Mesenteric fat pad (tissue), 1 donor: Measurements from ENCODE around the gene SH2D1B. TPM values are rescaled to one million over a fixed set of nuclear protein-coding genes. Genes with fewer than 3 reads are reported as not detected.

ENCODE experiments used
- DNase-seq: peaks from one replicate; pipeline ENCODE4 v3.0.0-alpha.2; 2020; ENCODE audit warnings: low spot score
- total RNA-seq: library from RNA; stranded (reverse); fragmentation: NEBNext Ultra II Directional; extraction: Animal tissue kit (Norgen Biotek cat#: 25700); gene quantifications from one replicate; pipeline ENCODE4 v1.2.1, GENCODE V29; 2021
- donor health status: DM: yes; HTN: yes; CAD: no.

Gene SH2D1B
- total RNA-seq, 1 donor from 2014 or later, result 0.61 TPM

- no peak for DNase-seq
These were observed 12.8 kb downstream of the SH2D1B start for GRCh38 chr1:162398999-162399580.

- no peak for DNase-seq
These were observed 13.9 kb downstream of the SH2D1B start for GRCh38 chr1:162397943-162398560.

GRCh38 chr1:162397039-162397448 lies 14.9 kb downstream of the SH2D1B start:
- no peak for DNase-seq

GRCh38 chr1:162396201-162396906 lies 15.6 kb downstream of the SH2D1B start:
- no peak for DNase-seq

- peak; percentile 43 for DNase-seq
These were observed 20.0 kb downstream of the SH2D1B start for GRCh38 chr1:162391790-162392563.

GRCh38 chr1:162390396-162391185 lies 21.3 kb downstream of the SH2D1B start:
- DNase-seq, result no peak

GRCh38 chr1:162389971-162390370 lies 22.0 kb downstream of the SH2D1B start:
- peak; percentile 64 for DNase-seq

- no peak for DNase-seq
These were observed 22.7 kb downstream of the SH2D1B start for GRCh38 chr1:162389021-162389818.

GRCh38 chr1:162388615-162389014 lies 23.3 kb downstream of the SH2D1B start:
- DNase-seq, result no peak

GRCh38 chr1:162388083-162388594 lies 23.8 kb downstream of the SH2D1B start:
- DNase-seq, result no peak

- DNase-seq, result peak; percentile 53
These were observed 24.5 kb downstream of the SH2D1B start for GRCh38 chr1:162387226-162388082.

GRCh38 chr1:162386292-162387225 lies 25.4 kb downstream of the SH2D1B start:
- peak; percentile 30 for DNase-seq

GRCh38 chr1:162385702-162386101 lies 26.2 kb downstream of the SH2D1B start:
- peak; percentile 81 for DNase-seq

- DNase-seq, result peak; percentile 55
These were observed 26.7 kb downstream of the SH2D1B start for GRCh38 chr1:162385280-162385623.

GRCh38 chr1:162384601-162385279 lies 27.2 kb downstream of the SH2D1B start:
- peak; percentile 57 for DNase-seq

- peak; percentile 76 for DNase-seq
These were observed 27.8 kb downstream of the SH2D1B start for GRCh38 chr1:162384116-162384515.

- DNase-seq, result peak; percentile 87
These were observed 28.4 kb downstream of the SH2D1B start for GRCh38 chr1:162383516-162383915.
